ENCODE results near the gene ASB2. TPM values are rescaled to one million over a fixed set of nuclear protein-coding genes. Genes with fewer than 3 reads are reported as not detected.

Gene ASB2
- total RNA-seq, 1 experiment from 2014 or later: not detected

DNA sequence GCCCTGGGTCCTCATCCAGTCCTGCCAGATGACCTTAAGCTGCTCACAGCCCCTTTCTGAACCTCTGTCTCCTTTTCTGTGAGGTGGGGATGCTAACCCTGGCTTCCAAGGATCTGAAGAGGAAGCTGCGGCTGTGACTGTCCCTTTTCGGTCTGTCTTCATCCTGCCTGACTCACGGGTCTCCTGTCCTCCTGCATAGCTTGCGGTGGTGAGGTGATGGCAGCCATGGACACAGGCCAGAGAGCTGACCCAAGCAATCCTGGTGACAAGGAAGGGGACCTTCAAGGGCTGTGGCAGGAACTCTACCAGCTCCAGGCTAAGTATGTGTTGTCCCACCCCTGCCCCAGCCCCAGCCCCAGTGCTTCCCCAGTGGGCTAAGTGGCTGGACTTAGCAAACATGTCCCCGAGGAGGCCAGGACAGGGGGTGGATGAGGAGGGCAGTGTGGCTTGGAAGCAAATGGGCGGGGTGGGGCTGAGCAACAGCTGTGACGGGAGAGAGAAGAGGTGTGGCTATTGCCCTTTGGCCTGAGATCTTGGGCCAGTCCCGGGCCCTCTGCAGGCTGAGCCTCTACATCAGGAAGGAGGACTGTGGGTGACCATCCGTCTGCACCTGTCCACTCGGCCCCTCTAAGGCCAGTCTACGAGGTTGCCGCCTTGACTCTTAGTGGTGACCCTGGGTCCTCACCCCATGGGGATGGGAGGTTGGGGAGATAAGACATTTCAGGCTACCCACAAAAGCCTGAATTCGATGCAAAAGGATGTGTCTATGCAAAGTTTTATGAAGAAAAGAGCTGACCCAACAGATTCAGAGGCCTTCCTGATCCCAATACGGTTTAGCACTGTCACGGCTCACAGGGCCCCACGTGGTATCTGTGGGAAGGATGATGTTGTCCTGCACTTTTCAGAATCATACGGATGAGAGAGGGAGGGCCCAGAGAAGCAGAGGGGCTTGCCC, 21.8 kb upstream of the ASB2 start:
- H3K4me2 ChIP-seq: no peak overlapping the region
- H3K9me2 ChIP-seq (ENCODE audit: insufficient read depth): no peaks in the 10 kb centered on the region
- TF ChIP-seq, protein P1, sequence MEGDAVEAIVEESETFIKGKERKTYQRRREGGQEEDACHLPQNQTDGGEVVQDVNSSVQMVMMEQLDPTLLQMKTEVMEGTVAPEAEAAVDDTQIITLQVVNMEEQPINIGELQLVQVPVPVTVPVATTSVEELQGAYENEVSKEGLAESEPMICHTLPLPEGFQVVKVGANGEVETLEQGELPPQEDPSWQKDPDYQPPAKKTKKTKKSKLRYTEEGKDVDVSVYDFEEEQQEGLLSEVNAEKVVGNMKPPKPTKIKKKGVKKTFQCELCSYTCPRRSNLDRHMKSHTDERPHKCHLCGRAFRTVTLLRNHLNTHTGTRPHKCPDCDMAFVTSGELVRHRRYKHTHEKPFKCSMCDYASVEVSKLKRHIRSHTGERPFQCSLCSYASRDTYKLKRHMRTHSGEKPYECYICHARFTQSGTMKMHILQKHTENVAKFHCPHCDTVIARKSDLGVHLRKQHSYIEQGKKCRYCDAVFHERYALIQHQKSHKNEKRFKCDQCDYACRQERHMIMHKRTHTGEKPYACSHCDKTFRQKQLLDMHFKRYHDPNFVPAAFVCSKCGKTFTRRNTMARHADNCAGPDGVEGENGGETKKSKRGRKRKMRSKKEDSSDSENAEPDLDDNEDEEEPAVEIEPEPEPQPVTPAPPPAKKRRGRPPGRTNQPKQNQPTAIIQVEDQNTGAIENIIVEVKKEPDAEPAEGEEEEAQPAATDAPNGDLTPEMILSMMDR (conservative IDR thresholded peaks at IDR 0.05): no peak
- no peaks in the 10 kb centered on the region for H3K79me2 ChIP-seq (ENCODE audit: low read depth)
- H3K27me3 ChIP-seq (ENCODE audit: insufficient read depth, low read depth): no peaks in the 10 kb centered on the region
- ChIA-PET CTCF (no interaction called here), POLR2A (ENCODE audit: unreplicated experiment) (no interaction called here)
- no peak overlapping the region for H2AFZ ChIP-seq
- H4K20me1 ChIP-seq (ENCODE audit: insufficient read depth): no peaks in the 10 kb centered on the region
- DNase-seq: no peak
- BruUV-seq (replicated peaks): no TSS peak
- no peaks in the 10 kb centered on the region for H3K4me1 ChIP-seq (replicated peaks; ENCODE audit: insufficient read depth)
- no peaks in the 10 kb centered on the region for H3K9me3 ChIP-seq (ENCODE audit: insufficient read depth, low read depth)
- intact Hi-C loops (cut with micrococcal nuclease; ENCODE audit: unreplicated experiment): no loop called here
- H3K4me3 ChIP-seq: no peak overlapping the region
- H3K36me3 ChIP-seq (ENCODE audit: low read depth): no peaks in the 10 kb centered on the region
- no peak overlapping the region for H3K27ac ChIP-seq
- no peaks in the 10 kb centered on the region for H3F3A ChIP-seq (ENCODE audit: insufficient read depth, low read depth)

DNA sequence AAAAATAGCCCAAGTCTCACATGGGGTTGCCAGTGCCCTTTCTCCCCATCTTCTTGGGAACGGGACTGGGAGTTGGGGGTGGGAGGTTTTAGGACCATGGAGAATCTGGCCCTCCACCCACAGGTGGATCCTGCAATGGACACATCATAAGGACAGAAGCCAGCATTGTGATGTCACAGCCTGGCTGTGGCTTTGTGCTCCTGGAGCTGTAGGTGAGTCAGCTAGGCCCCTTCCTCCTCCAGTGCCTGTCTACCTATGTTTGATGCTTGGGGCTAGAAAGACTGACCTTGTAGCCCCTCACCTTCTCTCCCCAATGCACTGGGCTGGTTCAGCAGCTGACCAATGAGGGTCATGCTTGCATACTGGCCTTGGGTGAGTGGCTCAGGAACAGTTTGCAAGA, 20.7 kb upstream of the ASB2 start, which contains the start of gene CCDC197:
CCDC197 (plus strand) TSS at position 220 of the 400 bp plus-strand sequence. CDS start 831 bp downstream, outside the sequence.
- H2AFZ ChIP-seq: no peak within 1 kb of the TSS
- no peaks in the 10 kb centered on the region for H3K36me3 ChIP-seq (ENCODE audit: low read depth)
- H4K20me1 ChIP-seq (ENCODE audit: insufficient read depth): no peaks in the 10 kb centered on the region
- POLR2A ChIA-PET (ENCODE audit: unreplicated experiment): no interaction called here
- no peak within 1 kb of the TSS for H3K27ac ChIP-seq
- intact Hi-C loops (cut with micrococcal nuclease; ENCODE audit: unreplicated experiment): no loop called here
- H3K9me2 ChIP-seq (ENCODE audit: insufficient read depth): no peaks in the 10 kb centered on the region
- no TSS peak for BruUV-seq (replicated peaks)
- no peaks in the 10 kb centered on the region for H3K4me1 ChIP-seq (replicated peaks; ENCODE audit: insufficient read depth)
- H3K9me3 ChIP-seq (ENCODE audit: insufficient read depth, low read depth): no peaks in the 10 kb centered on the region
- H3K27me3 ChIP-seq (ENCODE audit: insufficient read depth, low read depth): no peaks in the 10 kb centered on the region
- no peaks in the 10 kb centered on the region for H3K79me2 ChIP-seq (ENCODE audit: low read depth)
- H3F3A ChIP-seq (ENCODE audit: insufficient read depth, low read depth): no peaks in the 10 kb centered on the region
- no peak for TF ChIP-seq EZH2 (IDR thresholded peaks at IDR 0.05; ENCODE audit: low read depth)
- no peak within 1 kb of the TSS for H3K4me3 ChIP-seq
- CTCF ChIA-PET: no interaction called here
- H3K4me2 ChIP-seq: no peak within 1 kb of the TSS
- DNase-seq: no peak

DNA sequence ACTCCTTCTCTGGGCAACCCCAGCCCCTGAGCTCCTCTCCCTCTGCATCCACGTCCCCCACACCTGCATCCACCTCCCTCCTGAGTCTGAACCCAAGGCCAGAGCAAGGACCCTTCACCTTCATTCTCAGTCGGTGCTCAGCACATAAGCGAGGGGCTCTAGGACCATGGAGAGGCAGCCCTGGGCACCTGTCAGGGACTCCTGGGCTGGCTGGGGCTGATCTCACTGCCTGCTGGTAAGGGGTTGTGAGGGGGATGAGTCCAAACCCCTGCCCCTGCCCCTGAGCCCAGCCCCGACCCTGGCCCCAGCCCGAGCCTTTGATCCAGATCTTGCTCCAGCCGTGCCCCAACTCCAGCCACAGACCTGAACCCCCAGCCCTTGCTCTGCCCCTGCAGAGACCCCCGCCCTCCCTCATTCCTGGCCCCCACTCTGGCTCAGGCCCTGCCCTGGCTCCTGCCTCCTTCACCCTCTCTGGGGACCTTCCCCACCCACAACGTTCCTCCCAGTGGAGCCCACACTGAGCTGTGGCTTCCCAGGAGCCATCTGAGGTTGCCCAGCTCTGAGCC, 19.8 kb upstream of the ASB2 start:
- ChIA-PET POLR2A (ENCODE audit: unreplicated experiment) (no interaction called here), CTCF (no interaction called here)
- H3K4me2 ChIP-seq: no peak overlapping the region
- TF ChIP-seq EZH2 (IDR thresholded peaks at IDR 0.05; ENCODE audit: low read depth): no peak
- TF ChIP-seq, protein P1 (conservative IDR thresholded peaks at IDR 0.05): no peak
- H3K79me2 ChIP-seq (ENCODE audit: low read depth): no peaks in the 10 kb centered on the region
- no peak overlapping the region for H3K4me3 ChIP-seq
- H3F3A ChIP-seq (ENCODE audit: insufficient read depth, low read depth): no peaks in the 10 kb centered on the region
- intact Hi-C loops (cut with micrococcal nuclease; ENCODE audit: unreplicated experiment): no loop called here
- no peak for DNase-seq
- no peak overlapping the region for H2AFZ ChIP-seq
- no peaks in the 10 kb centered on the region for H3K9me3 ChIP-seq (ENCODE audit: insufficient read depth, low read depth)
- no peaks in the 10 kb centered on the region for H3K9me2 ChIP-seq (ENCODE audit: insufficient read depth)
- H4K20me1 ChIP-seq (ENCODE audit: insufficient read depth): no peaks in the 10 kb centered on the region
- H3K36me3 ChIP-seq (ENCODE audit: low read depth): no peaks in the 10 kb centered on the region
- no peaks in the 10 kb centered on the region for H3K27me3 ChIP-seq (ENCODE audit: insufficient read depth, low read depth)
- no TSS peak for BruUV-seq (replicated peaks)
- no peak overlapping the region for H3K27ac ChIP-seq
- H3K4me1 ChIP-seq (replicated peaks; ENCODE audit: insufficient read depth): no peaks in the 10 kb centered on the region

Data from PC-9 (cell line).